Suprapubic skin (tissue), 4 donors: ENCODE results near the gene TMEM207. TPM values are rescaled to one million over a fixed set of nuclear protein-coding genes. Genes with fewer than 3 reads are reported as not detected.

Source experiments
- DNase-seq, 2 donors: peaks; one replicate each; pipeline ENCODE4 v3.0.0-alpha.2; 2019; ENCODE audit warnings: low spot score in 2 of 2
- H3K27ac ChIP-seq: fragments of 200-600 bp; sonication (generic); one replicate; pipeline ENCODE4 v1.5.1; 2019
- H3K27me3 ChIP-seq: fragments of 200-600 bp; sonication (generic); one replicate; pipeline ENCODE4 v1.5.1; 2019
- H3K36me3 ChIP-seq: fragments of 200-600 bp; sonication (generic); one replicate; pipeline ENCODE4 v1.5.1; 2019
- H3K4me1 ChIP-seq: fragments of 200-600 bp; sonication (generic); one replicate; pipeline ENCODE4 v1.5.1; 2019
- H3K4me3 ChIP-seq: fragments of 200-600 bp; sonication (generic); one replicate; pipeline ENCODE4 v1.5.1; 2019; ENCODE audit warnings: mild to moderate bottlenecking
- H3K9me3 ChIP-seq: fragments of 200-600 bp; sonication (generic); one replicate; pipeline ENCODE4 v1.5.1; 2019
- EP300 ChIP-seq: sonication (generic); formaldehyde crosslinking; IDR thresholded peaks from one replicate; pipeline ENCODE4 v1.6.1; 2017; ENCODE audit warnings: antibody characterized with exemption
- POLR2A ChIP-seq, 2 donors: fragments of 450-650 bp; IDR thresholded peaks; one replicate each; pipeline ENCODE4 v1.6.1; 2017; ENCODE audit warnings: antibody characterized with exemption in 2 of 2, mild to moderate bottlenecking in 2 of 2, moderate library complexity in 2 of 2
- POLR2AphosphoS5 ChIP-seq, 3 donors: sonication (generic); formaldehyde crosslinking; IDR thresholded peaks; one replicate each; pipeline ENCODE4 v1.6.1; 2017; ENCODE audit warnings: antibody characterized with exemption in 3 of 3
- WGBS: methylation state at CpG from one replicate; pipeline ENCODE4 v1.1.5; 2018; 5-methylcytosine and 5-hydroxymethylcytosine counted together
- total RNA-seq, 4 donors: library from RNA; depleted of rRNA; stranded (reverse); fragments of >200 nt; gene quantifications; one replicate each; pipeline ENCODE4 v1.1.0, GENCODE V29; 2016
- TF ChIP-seq, protein P1 (sequence below), 2 donors: fragments of 200-600 bp in 1 of 2; fragments of 450-650 bp in 1 of 2; sonication (generic) in 1 of 2; IDR thresholded peaks; one replicate each; pipeline ENCODE4 v1.5.1; 2016 to 2019; ENCODE audit warnings: antibody characterized with exemption in 2 of 2, mild to moderate bottlenecking in 1 of 2, moderate library complexity in 1 of 2

Gene TMEM207
- total RNA-seq, 4 donors from 2014 or later = not detected

DNA sequence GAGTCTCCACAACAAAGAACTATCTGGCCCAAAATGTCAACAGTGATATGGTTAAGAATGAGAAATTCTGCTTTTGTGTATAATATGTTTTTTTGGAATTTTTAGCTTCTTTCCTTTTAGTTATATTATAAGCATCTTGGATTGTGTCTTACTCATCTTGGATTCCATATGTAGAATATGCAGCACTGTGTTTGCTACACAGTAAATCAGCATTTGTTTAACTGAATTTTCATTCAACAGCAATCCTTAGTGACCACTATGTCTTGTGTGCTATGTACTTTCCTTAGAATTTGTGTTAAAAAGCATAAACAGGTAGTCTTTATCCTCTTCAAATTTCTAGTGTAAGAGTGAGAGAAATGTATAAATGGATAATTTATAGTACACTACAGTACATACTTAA is 18.2 kb upstream of the TMEM207 start:
- TF ChIP-seq POLR2AphosphoS5 (IDR thresholded peaks at IDR 0.05) (no peak), POLR2A (IDR thresholded peaks at IDR 0.05) (no peak), EP300 (no peak)
- TF ChIP-seq, protein P1, sequence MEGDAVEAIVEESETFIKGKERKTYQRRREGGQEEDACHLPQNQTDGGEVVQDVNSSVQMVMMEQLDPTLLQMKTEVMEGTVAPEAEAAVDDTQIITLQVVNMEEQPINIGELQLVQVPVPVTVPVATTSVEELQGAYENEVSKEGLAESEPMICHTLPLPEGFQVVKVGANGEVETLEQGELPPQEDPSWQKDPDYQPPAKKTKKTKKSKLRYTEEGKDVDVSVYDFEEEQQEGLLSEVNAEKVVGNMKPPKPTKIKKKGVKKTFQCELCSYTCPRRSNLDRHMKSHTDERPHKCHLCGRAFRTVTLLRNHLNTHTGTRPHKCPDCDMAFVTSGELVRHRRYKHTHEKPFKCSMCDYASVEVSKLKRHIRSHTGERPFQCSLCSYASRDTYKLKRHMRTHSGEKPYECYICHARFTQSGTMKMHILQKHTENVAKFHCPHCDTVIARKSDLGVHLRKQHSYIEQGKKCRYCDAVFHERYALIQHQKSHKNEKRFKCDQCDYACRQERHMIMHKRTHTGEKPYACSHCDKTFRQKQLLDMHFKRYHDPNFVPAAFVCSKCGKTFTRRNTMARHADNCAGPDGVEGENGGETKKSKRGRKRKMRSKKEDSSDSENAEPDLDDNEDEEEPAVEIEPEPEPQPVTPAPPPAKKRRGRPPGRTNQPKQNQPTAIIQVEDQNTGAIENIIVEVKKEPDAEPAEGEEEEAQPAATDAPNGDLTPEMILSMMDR (IDR thresholded peaks at IDR 0.05) = no peak
- no peaks in the 10 kb centered on the region for H3K4me1 ChIP-seq
- no peak overlapping the region for H3K4me3 ChIP-seq
- no peak for DNase-seq
- no peaks in the 10 kb centered on the region for H3K36me3 ChIP-seq
- no peak overlapping the region for H3K27ac ChIP-seq
- H3K9me3 ChIP-seq = no peaks in the 10 kb centered on the region
- no peaks in the 10 kb centered on the region for H3K27me3 ChIP-seq

DNA sequence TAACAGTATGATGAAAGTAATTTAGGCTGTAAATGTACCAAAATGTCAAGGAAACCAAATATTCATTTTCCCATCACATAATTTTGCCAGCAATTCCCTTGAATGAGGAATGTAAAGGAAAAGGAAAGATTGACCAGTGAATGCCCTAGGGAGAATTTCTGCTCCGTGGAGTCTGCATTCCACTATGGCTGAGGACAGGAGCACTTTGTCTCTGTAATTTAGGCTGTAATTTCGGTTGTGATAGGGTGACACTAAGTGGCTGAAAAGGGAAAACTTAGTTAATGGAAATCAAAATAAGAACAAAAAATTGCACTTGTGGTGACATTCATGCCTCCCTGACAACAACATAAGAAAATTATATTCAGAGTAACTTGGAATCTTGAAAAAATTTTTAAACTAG is 8.3 kb upstream of the TMEM207 start:
- Histone ChIP-seq H3K4me1 (no peaks in the 10 kb centered on the region), H3K27me3 (no peaks in the 10 kb centered on the region), H3K9me3 (no peaks in the 10 kb centered on the region), H3K27ac (no peak overlapping the region), H3K4me3 (no peak overlapping the region), H3K36me3 (no peaks in the 10 kb centered on the region)
- TF ChIP-seq POLR2AphosphoS5 (IDR thresholded peaks at IDR 0.05) (no peak), EP300 (no peak), POLR2A (IDR thresholded peaks at IDR 0.05) (no peak)
- TF ChIP-seq, protein P1 (IDR thresholded peaks at IDR 0.05) = no peak
- WGBS = 18% methylated on average over 2 of the region's 2 CpGs
- DNase-seq = no peak

DNA sequence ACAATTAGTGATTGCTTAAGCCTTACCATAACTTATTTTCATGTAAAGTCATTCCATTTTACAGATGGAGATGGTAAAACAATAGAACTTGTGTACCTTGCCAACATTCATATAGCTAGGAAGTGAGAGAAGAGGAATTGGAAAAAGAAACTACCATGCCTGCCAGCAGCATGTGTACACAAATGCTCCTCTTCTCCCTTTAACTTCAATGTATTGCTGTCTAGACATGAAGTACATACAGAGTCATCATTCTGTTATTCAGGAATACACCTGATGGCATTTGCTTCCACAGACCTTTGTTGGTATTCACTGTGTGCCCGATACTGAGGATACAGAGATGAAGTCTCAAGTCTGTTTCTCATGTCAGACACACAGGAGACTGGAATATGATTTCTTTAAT is 7.1 kb upstream of the TMEM207 start:
- H3K9me3 ChIP-seq = no peaks in the 10 kb centered on the region
- WGBS = 90% methylated on average over 1 of the region's 1 CpG
- no peak overlapping the region for H3K4me3 ChIP-seq
- peaks cover 3% of the 10 kb centered on the region for H3K27me3 ChIP-seq
- no peaks in the 10 kb centered on the region for H3K36me3 ChIP-seq
- no peak overlapping the region for H3K27ac ChIP-seq
- no peaks in the 10 kb centered on the region for H3K4me1 ChIP-seq
- TF ChIP-seq, protein P1 (IDR thresholded peaks at IDR 0.05) = no peak
- TF ChIP-seq POLR2A (IDR thresholded peaks at IDR 0.05) = no peak
- no peak for TF ChIP-seq POLR2AphosphoS5 (IDR thresholded peaks at IDR 0.05)
- TF ChIP-seq EP300 = no peak
- no peak for DNase-seq

DNA sequence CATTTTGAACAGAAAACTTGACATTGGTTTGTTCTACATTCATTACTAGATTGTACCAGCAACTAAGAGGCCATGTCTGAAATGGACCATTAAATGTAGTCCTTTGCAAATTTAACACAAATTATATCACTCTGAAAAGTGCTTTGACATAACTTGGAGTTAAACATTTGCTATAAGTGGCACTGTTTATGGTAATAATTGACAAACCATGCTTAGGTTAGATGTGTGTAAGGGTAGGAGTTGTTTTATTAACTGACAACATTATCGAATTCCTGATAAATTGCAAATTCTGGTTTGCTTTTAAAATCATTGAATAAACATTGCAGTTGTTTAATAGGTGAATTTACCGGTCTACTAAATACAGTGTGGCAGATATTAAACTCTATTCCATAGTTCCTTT is 6.1 kb upstream of the TMEM207 start:
- WGBS = 97% methylated on average over 2 of the region's 2 CpGs
- no peak overlapping the region for H3K27ac ChIP-seq
- no peaks in the 10 kb centered on the region for H3K9me3 ChIP-seq
- no peaks in the 10 kb centered on the region for H3K36me3 ChIP-seq
- no peaks in the 10 kb centered on the region for H3K4me1 ChIP-seq
- H3K27me3 ChIP-seq = peaks cover 3% of the 10 kb centered on the region
- no peak for DNase-seq
- TF ChIP-seq EP300 (no peak), POLR2A (IDR thresholded peaks at IDR 0.05) (no peak), POLR2AphosphoS5 (IDR thresholded peaks at IDR 0.05) (no peak)
- TF ChIP-seq, protein P1 (IDR thresholded peaks at IDR 0.05) = no peak
- no peak overlapping the region for H3K4me3 ChIP-seq

DNA sequence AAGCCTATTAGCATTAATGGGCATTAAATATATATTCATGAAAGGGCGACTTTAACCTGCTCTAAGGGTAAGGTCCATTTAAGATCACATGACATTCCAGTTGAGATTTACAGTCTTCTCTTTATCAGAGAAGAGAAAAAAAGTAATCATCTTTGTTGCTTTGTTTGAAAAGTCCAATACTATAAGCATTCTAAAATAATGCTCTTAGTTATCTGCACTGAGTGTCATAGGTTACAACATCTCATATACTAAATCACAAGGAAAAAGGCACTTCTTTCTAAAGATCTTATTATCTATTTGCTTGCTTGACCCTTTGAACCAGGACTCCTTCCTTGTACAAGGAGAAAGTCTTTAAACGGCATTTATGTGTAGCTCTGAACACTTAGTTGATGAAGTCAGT is 1.4 kb downstream of the TMEM207 start:
- Histone ChIP-seq H3K9me3 (no peaks in the 10 kb centered on the region), H3K4me3 (no peak overlapping the region), H3K36me3 (no peaks in the 10 kb centered on the region), H3K4me1 (no peaks in the 10 kb centered on the region), H3K27me3 (peaks cover 3% of the 10 kb centered on the region), H3K27ac (no peak overlapping the region)
- no peak for TF ChIP-seq POLR2A (IDR thresholded peaks at IDR 0.05)
- no peak for TF ChIP-seq EP300
- no peak for TF ChIP-seq POLR2AphosphoS5 (IDR thresholded peaks at IDR 0.05)
- TF ChIP-seq, protein P1 (IDR thresholded peaks at IDR 0.05) = no peak
- 73% methylated on average over 2 of the region's 2 CpGs for WGBS
- DNase-seq = no peak
